ENCODE results near the gene DDX1.

GRCh38 chr2:15652801-15653200 lies 61.1 kb downstream of the DDX1 start:
- TF ChIP-seq, protein P1, sequence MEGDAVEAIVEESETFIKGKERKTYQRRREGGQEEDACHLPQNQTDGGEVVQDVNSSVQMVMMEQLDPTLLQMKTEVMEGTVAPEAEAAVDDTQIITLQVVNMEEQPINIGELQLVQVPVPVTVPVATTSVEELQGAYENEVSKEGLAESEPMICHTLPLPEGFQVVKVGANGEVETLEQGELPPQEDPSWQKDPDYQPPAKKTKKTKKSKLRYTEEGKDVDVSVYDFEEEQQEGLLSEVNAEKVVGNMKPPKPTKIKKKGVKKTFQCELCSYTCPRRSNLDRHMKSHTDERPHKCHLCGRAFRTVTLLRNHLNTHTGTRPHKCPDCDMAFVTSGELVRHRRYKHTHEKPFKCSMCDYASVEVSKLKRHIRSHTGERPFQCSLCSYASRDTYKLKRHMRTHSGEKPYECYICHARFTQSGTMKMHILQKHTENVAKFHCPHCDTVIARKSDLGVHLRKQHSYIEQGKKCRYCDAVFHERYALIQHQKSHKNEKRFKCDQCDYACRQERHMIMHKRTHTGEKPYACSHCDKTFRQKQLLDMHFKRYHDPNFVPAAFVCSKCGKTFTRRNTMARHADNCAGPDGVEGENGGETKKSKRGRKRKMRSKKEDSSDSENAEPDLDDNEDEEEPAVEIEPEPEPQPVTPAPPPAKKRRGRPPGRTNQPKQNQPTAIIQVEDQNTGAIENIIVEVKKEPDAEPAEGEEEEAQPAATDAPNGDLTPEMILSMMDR (IDR thresholded peaks at IDR 0.05): no peak
- TF ChIP-seq POLR2AphosphoS5 (IDR thresholded peaks at IDR 0.05): no peak
- no peak for TF ChIP-seq POLR2A (IDR thresholded peaks at IDR 0.05)
- no peak for TF ChIP-seq EP300 (IDR thresholded peaks at IDR 0.05)
